Rectal smooth muscle tissue (tissue), 1 donor: ENCODE results near the gene TPH2.

Source experiments
- H3K27ac ChIP-seq: one replicate; pipeline ENCODE4 v1.7.0; 2013; ENCODE audit warnings: low read depth, low read length, inconsistent platforms
- H3K27me3 ChIP-seq: one replicate; pipeline ENCODE4 v1.7.0; 2013; ENCODE audit warnings: low read length; ENCODE audit not compliant: control insufficient read depth, insufficient read depth
- H3K36me3 ChIP-seq: one replicate; pipeline ENCODE4 v1.7.0; 2013; ENCODE audit warnings: low read length; ENCODE audit not compliant: control insufficient read depth, insufficient read depth
- H3K4me1 ChIP-seq: one replicate; pipeline ENCODE4 v1.7.0; 2013; ENCODE audit warnings: low read length; ENCODE audit not compliant: control insufficient read depth, insufficient read depth
- H3K4me3 ChIP-seq: one replicate; pipeline ENCODE4 v1.7.0; 2013; ENCODE audit warnings: low read length
- H3K9ac ChIP-seq: one replicate; pipeline ENCODE4 v1.7.0; 2013; ENCODE audit warnings: low read length

Gene TPH2

GRCh38 chr12:72054511-72054910 is 115.9 kb downstream of the TPH2 start:
- Histone ChIP-seq H3K9ac (no peak overlapping the region), H3K27ac (no peak overlapping the region), H3K36me3 (no peaks in the 10 kb centered on the region), H3K4me1 (no peaks in the 10 kb centered on the region), H3K27me3 (no peaks in the 10 kb centered on the region), H3K4me3 (no peak overlapping the region)

DNA sequence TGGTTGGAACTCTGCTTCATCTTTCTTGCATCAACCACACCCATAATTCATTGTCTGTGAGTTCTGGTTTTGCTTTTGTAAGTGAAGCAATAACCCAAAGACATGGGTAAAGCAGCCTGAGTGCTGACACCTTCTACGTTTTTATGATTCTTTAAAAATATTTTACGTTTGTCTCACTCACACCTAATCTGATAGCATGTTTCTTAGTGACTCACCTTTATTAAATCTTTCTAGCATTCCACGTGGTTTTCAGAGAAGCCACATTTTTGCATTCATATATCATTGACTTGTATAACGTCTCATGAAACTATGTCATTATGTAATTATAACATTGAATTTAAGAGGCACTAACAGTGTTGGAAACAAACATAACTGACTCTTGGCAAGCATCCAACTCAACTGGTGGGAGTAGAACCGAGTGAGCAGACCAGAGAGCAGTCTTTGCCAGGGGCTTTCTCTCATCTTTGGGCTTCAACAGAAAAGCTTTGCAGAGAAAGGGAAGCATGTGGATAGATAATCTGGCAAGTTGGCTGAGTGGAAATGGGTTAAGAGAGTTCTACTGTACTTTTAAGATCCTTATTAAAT is 118.8 kb downstream of the TPH2 start:
- H3K4me1 ChIP-seq, result no peaks in the 10 kb centered on the region
- no peaks in the 10 kb centered on the region for H3K36me3 ChIP-seq
- no peak overlapping the region for H3K9ac ChIP-seq
- H3K27ac ChIP-seq, result no peak overlapping the region
- H3K27me3 ChIP-seq, result no peaks in the 10 kb centered on the region
- no peak overlapping the region for H3K4me3 ChIP-seq

DNA sequence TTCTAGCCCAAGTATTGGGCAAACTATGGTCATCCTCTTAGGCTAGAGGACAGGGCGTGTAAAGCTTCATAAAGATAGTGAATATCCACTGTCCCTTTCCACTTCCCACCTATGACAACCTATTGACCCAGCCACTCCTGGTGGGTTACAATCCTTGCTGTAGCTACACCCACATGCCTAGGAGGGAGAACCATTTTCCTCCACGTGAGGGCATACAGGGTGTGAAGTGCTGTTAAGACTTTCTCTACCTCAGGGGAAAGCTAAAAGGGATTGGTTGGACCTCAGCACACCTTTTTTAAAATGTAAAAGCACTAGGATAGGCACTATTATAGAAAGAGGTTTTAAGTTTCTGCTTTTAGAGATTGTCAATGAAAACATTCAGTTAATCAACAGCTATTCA is 124.4 kb downstream of the TPH2 start:
- H3K4me1 ChIP-seq, result no peaks in the 10 kb centered on the region
- H3K4me3 ChIP-seq, result no peak overlapping the region
- no peaks in the 10 kb centered on the region for H3K36me3 ChIP-seq
- H3K27me3 ChIP-seq, result no peaks in the 10 kb centered on the region
- H3K9ac ChIP-seq, result no peak overlapping the region
- H3K27ac ChIP-seq, result no peak overlapping the region

- no peak overlapping the region for H3K9ac ChIP-seq
- no peaks in the 10 kb centered on the region for H3K4me1 ChIP-seq
- H3K27ac ChIP-seq, result no peak overlapping the region
- H3K27me3 ChIP-seq, result no peaks in the 10 kb centered on the region
- no peaks in the 10 kb centered on the region for H3K36me3 ChIP-seq
- no peak overlapping the region for H3K4me3 ChIP-seq
Observed at GRCh38 chr12:72071030-72071429, 132.4 kb downstream of the TPH2 start.

DNA sequence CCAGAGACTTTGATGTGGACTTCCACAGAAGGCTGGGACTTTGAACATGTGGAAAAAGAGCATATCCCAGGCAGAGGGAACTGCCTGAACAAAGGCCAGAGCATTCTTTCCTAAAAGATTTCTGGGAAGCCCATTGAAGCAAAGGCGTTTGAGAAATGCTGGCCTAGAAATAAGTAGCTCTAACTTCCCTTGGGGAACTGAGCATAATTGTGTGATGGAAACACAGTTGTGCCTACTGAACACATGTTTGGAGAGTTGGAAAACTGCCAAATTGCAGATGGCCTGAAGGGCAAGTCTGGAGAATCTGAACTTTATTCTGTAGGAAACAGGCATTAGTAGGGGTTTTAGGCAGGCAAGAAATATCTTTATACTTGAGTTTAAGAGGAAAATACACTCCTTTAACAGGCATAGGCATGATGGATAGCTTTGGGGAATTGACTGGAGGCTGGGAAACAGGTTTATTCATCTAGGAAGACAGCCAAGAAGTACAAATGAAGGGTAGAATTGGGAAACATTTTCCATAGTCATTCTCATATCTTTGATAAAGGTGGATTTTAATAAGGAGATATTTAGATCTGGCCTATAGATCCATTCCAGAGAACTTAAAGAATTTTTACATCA is 134.1 kb downstream of the TPH2 start:
- no peak overlapping the region for H3K4me3 ChIP-seq
- no peak overlapping the region for H3K9ac ChIP-seq
- no peaks in the 10 kb centered on the region for H3K36me3 ChIP-seq
- H3K27ac ChIP-seq, result no peak overlapping the region
- H3K27me3 ChIP-seq, result no peaks in the 10 kb centered on the region
- no peaks in the 10 kb centered on the region for H3K4me1 ChIP-seq

GRCh38 chr12:72074065-72074464 is 135.4 kb downstream of the TPH2 start:
- Histone ChIP-seq H3K36me3 (no peaks in the 10 kb centered on the region), H3K4me3 (no peak overlapping the region), H3K27me3 (no peaks in the 10 kb centered on the region), H3K27ac (no peak overlapping the region), H3K4me1 (no peaks in the 10 kb centered on the region), H3K9ac (no peak overlapping the region)

DNA sequence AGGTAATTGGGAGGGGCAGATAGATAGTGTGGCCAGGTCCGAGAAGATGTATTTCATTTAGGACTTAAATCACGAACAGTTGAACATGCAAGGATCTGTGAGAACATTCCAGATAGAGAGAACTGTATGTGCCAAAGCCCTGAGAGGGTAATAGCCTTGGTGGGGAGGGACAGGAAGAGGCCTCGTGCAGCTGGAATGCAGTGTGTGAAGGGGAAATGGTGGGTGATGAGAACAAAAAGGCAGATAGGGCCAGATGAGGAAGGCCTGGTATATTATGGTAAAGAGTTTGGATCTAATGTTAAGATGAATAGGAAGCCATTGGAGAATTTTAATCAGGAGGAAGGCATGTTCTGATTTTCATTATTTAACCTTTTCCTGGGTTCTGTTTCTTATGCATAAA is 136.3 kb downstream of the TPH2 start:
- Histone ChIP-seq H3K27ac (no peak overlapping the region), H3K36me3 (no peaks in the 10 kb centered on the region), H3K4me3 (no peak overlapping the region), H3K4me1 (no peaks in the 10 kb centered on the region), H3K9ac (no peak overlapping the region), H3K27me3 (no peaks in the 10 kb centered on the region)

- H3K27me3 ChIP-seq, result no peaks in the 10 kb centered on the region
Observed at GRCh38 chr12:72075401-72075800, 136.8 kb downstream of the TPH2 start.

DNA sequence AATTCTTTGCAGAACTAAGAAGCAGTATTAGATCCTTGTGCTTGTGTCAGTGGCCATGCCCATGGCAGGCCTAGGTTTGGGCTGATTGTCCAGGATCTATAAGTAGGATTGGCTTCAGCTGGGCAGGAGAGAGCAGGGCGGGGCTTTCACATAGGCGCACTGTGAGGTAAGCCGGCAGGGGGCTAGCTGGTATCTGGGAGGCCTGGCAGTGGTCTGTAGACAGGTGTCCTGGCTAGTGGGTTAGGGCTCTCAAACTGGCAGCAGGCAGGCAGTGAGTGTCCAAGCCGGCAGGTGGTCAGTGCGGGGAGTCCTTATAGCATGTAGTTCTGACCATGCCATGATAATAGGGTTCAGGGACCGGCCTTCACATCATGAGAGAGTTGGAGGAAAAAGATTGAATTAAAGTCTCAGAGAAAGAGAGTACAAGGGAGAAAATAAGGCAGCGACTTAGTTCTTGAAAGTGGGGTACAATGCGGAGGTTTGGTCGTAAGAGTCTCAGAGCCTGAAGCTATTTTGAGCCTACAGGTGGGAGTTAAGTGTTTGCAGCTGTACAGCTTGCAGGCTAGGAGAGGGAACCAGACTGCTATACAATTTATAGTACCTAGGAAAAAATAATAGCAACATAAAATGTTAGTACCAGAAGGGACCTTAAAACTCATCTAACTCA is 137.4 kb downstream of the TPH2 start:
- Histone ChIP-seq H3K9ac (no peak overlapping the region), H3K4me3 (no peak overlapping the region), H3K4me1 (no peaks in the 10 kb centered on the region), H3K36me3 (no peaks in the 10 kb centered on the region), H3K27me3 (no peaks in the 10 kb centered on the region), H3K27ac (no peak overlapping the region)

More at GRCh38 chr12:72075401-72075800, 136.8 kb downstream of the TPH2 start:
- Histone ChIP-seq H3K9ac (no peak overlapping the region), H3K4me3 (no peak overlapping the region), H3K27ac (no peak overlapping the region), H3K4me1 (no peaks in the 10 kb centered on the region), H3K36me3 (no peaks in the 10 kb centered on the region)

GRCh38 chr12:72076558-72076915 is 137.9 kb downstream of the TPH2 start:
- Histone ChIP-seq H3K27me3 (no peaks in the 10 kb centered on the region), H3K36me3 (no peaks in the 10 kb centered on the region), H3K4me1 (no peaks in the 10 kb centered on the region), H3K9ac (no peak overlapping the region), H3K27ac (no peak overlapping the region), H3K4me3 (no peak overlapping the region)

GRCh38 chr12:72077111-72077820 is 138.6 kb downstream of the TPH2 start:
- H3K4me3 ChIP-seq, result no peak overlapping the region
- no peaks in the 10 kb centered on the region for H3K36me3 ChIP-seq
- H3K4me1 ChIP-seq, result no peaks in the 10 kb centered on the region
- H3K27me3 ChIP-seq, result no peaks in the 10 kb centered on the region
- no peak overlapping the region for H3K9ac ChIP-seq
- no peak overlapping the region for H3K27ac ChIP-seq

DNA sequence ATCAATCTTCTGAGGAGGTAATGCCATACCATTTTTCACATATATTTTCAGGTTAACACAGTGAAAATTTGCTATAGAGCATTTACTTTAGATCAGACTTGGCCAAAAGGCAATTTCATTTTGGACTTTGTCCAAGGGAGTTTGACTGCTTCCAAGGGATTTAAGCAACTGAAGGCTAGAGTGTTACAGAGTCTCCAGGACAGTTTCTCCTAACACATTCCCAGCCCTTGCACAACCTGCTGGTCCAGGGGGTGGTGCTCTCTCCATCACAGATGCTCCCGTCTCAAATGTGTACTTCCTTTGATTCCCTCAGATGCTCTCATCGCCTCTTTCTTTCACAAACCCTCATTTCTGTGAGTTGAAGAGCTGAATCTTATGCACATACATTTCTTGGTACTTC is 143.1 kb downstream of the TPH2 start:
- no peak overlapping the region for H3K4me3 ChIP-seq
- H3K4me1 ChIP-seq, result no peaks in the 10 kb centered on the region
- no peaks in the 10 kb centered on the region for H3K36me3 ChIP-seq
- H3K27ac ChIP-seq, result no peak overlapping the region
- no peak overlapping the region for H3K9ac ChIP-seq
- H3K27me3 ChIP-seq, result no peaks in the 10 kb centered on the region
